Caco-2 (cell line): Measurements from ENCODE around the gene B3GLCT. TPM values are rescaled to one million over a fixed set of nuclear protein-coding genes. Genes with fewer than 3 reads are reported as not detected.

Experiments
- BruUV-seq: library from RNA; stranded (reverse); fragments of 400-500 nt; replicated peaks from 2 replicates; lab custom pipeline; 2021; lab: Mats Ljungman, UMichigan
- CTCF ChIA-PET: fragments of 300-600 bp; sonication (Branson Sonifier 250); formaldehyde crosslinking; loops from one replicate; lab custom pipeline; 2022; ENCODE audit warnings: antibody characterized with exemption; lab: Charles Lee
- POLR2A ChIA-PET: fragments of 300-600 bp; sonication (Branson Sonifier 250); formaldehyde crosslinking; loops from one replicate; lab custom pipeline; 2022; ENCODE audit warnings: antibody characterized with exemption; lab: Charles Lee
- DNase-seq, 2 experiments: peaks; one replicate each; pipeline versions ENCODE4 v3.0.0 to v3.0.0-alpha.2; 2020 to 2022
- H3K27me3 ChIP-seq: replicated peaks from 2 replicates; pipeline ENCODE4 v1.6.0; 2011; ENCODE audit warnings: low read length; ENCODE audit not compliant: control insufficient read depth, insufficient read depth
- H3K36me3 ChIP-seq: 2 replicates; pipeline ENCODE4 v1.5.1; 2011; ENCODE audit warnings: low read length; ENCODE audit not compliant: control insufficient read depth, insufficient read depth
- H3K4me1 ChIP-seq: fragments of 250-450 bp; sonication (Bioruptor Pico); 2 replicates; pipeline ENCODE4 v1.5.1; 2020; ENCODE audit warnings: mild to moderate bottlenecking
- H3K4me3 ChIP-seq: 2 replicates; pipeline ENCODE4 v1.5.1; 2011; ENCODE audit warnings: low read depth, mild to moderate bottlenecking, control low read depth, low read length
- H3K9me3 ChIP-seq: fragments of 250-450 bp; sonication (Bioruptor Pico); 2 replicates; pipeline ENCODE4 v1.5.1; 2020; ENCODE audit warnings: mild to moderate bottlenecking, moderate library complexity
- H3K27ac Mint-ChIP-seq: one replicate; pipeline ENCODE4 v1.8.0; 2022; ENCODE audit warnings: mixed read lengths; ENCODE audit not compliant: unreplicated experiment
- H3K27me3 Mint-ChIP-seq: one replicate; pipeline ENCODE4 v1.8.0; 2022; ENCODE audit warnings: mixed read lengths; ENCODE audit not compliant: insufficient read depth, unreplicated experiment
- H3K36me3 Mint-ChIP-seq: one replicate; pipeline ENCODE4 v1.8.0; 2022; ENCODE audit warnings: mild to moderate bottlenecking, mixed read lengths; ENCODE audit not compliant: insufficient read depth, unreplicated experiment
- H3K4me1 Mint-ChIP-seq: one replicate; pipeline ENCODE4 v1.8.0; 2022; ENCODE audit warnings: low read depth, mixed read lengths; ENCODE audit not compliant: unreplicated experiment
- H3K4me3 Mint-ChIP-seq: one replicate; pipeline ENCODE4 v1.8.0; 2022; ENCODE audit warnings: mild to moderate bottlenecking, moderate library complexity, mixed read lengths; ENCODE audit not compliant: unreplicated experiment
- H3K9me3 Mint-ChIP-seq: one replicate; pipeline ENCODE4 v1.8.0; 2022; ENCODE audit warnings: mixed read lengths; ENCODE audit not compliant: unreplicated experiment
- CTCF ChIP-seq, 2 experiments: fragments of 200-600 bp in 1 of 2; IDR thresholded peaks; 1 replicate in 1 of 2; 2 replicates in 1 of 2; pipeline versions ENCODE4 v1.5.1 to v1.8.0; 2011 to 2022; ENCODE audit warnings: antibody characterized with exemption in 1 of 2, control low read depth in 1 of 2, inconsistent platforms in 1 of 2, low read depth in 1 of 2, low read length in 1 of 2, mild to moderate bottlenecking in 1 of 2, moderate library complexity in 1 of 2; ENCODE audit not compliant: insufficient read depth in 1 of 2, severe bottlenecking in 1 of 2, unreplicated experiment in 1 of 2
- intact Hi-C: fragments of 100-400 bp; cut with micrococcal nuclease; formaldehyde crosslinking; loops from one replicate; pipeline ENCODE4 v1.10.0; 2022; ENCODE audit not compliant: unreplicated experiment
- total RNA-seq: library from RNA; stranded (reverse); gene quantifications from 2 replicates; pipeline ENCODE4 v1.2.3, GENCODE V29; 2022

The B3GLCT gene
- total RNA-seq, 1 experiment from 2014 or later: 4.5 TPM

- H3K9me3 ChIP-seq: no peaks in the 10 kb centered on the region
- peaks cover 21% of the 10 kb centered on the region for H3K4me1 Mint-ChIP-seq
- no peak overlapping the region for H3K4me3 Mint-ChIP-seq
- no peaks in the 10 kb centered on the region for H3K27me3 Mint-ChIP-seq
- H3K9me3 Mint-ChIP-seq: no peaks in the 10 kb centered on the region
- no peak overlapping the region for H3K4me3 ChIP-seq
- no peaks in the 10 kb centered on the region for H3K27me3 ChIP-seq
- no peak for DNase-seq
- ChIA-PET CTCF (interaction anchor here (0.5 to 0.6 kb wide), 2 partner anchors 27 to 992 kb away, joined by 3 to 4 read pairs; no protein-coding TSS in a partner anchor), POLR2A (no interaction called here)
- no TSS peak for BruUV-seq
- H3K4me1 ChIP-seq: no peaks in the 10 kb centered on the region; the same call in 1 of the 2 replicates
- no peaks in the 10 kb centered on the region for H3K36me3 Mint-ChIP-seq
- TF ChIP-seq CTCF (IDR thresholded peaks at IDR 0.05; ENCODE audit: insufficient read depth in 1 of 2, low read depth in 1 of 2, low read length in 1 of 2, severe bottlenecking in 1 of 2, unreplicated experiment in 1 of 2): no peak
- H3K27ac Mint-ChIP-seq: no peak overlapping the region
- H3K36me3 ChIP-seq: no peaks in the 10 kb centered on the region
- intact Hi-C loops: no loop called here
Measured at GRCh38 chr13:31224174-31224669, 24.4 kb downstream of the B3GLCT start.

GRCh38 chr13:31224963-31225559, 25.3 kb downstream of the B3GLCT start:
- H3K4me1 Mint-ChIP-seq: peaks cover 21% of the 10 kb centered on the region
- Histone ChIP-seq H3K4me1 (no peaks in the 10 kb centered on the region; the same call in 1 of the 2 replicates), H3K27me3 (no peaks in the 10 kb centered on the region), H3K36me3 (no peaks in the 10 kb centered on the region), H3K9me3 (no peaks in the 10 kb centered on the region), H3K4me3 (no peak overlapping the region)
- H3K27ac Mint-ChIP-seq: no peak overlapping the region
- ChIA-PET POLR2A (no interaction called here), CTCF (no interaction called here)
- no peaks in the 10 kb centered on the region for H3K27me3 Mint-ChIP-seq
- intact Hi-C loops: no loop called here
- BruUV-seq: no TSS peak
- no peak overlapping the region for H3K4me3 Mint-ChIP-seq
- H3K36me3 Mint-ChIP-seq: no peaks in the 10 kb centered on the region
- H3K9me3 Mint-ChIP-seq: no peaks in the 10 kb centered on the region
- TF ChIP-seq CTCF (IDR thresholded peaks at IDR 0.05; ENCODE audit: insufficient read depth in 1 of 2, low read depth in 1 of 2, low read length in 1 of 2, severe bottlenecking in 1 of 2, unreplicated experiment in 1 of 2): no peak
- DNase-seq: no peak

- H3K4me3 ChIP-seq: no peak overlapping the region
- POLR2A ChIA-PET: no interaction called here
- DNase-seq: no peak
- intact Hi-C loops: no loop called here
- Mint-ChIP-seq H3K4me1 (peaks cover 21% of the 10 kb centered on the region), H3K9me3 (no peaks in the 10 kb centered on the region), H3K4me3 (no peak overlapping the region), H3K36me3 (no peaks in the 10 kb centered on the region), H3K27me3 (no peaks in the 10 kb centered on the region), H3K27ac (no peak overlapping the region)
- H3K27me3 ChIP-seq: no peaks in the 10 kb centered on the region
- no peak for TF ChIP-seq CTCF (IDR thresholded peaks at IDR 0.05; ENCODE audit: insufficient read depth in 1 of 2, low read depth in 1 of 2, low read length in 1 of 2, severe bottlenecking in 1 of 2, unreplicated experiment in 1 of 2)
- no peaks in the 10 kb centered on the region for H3K36me3 ChIP-seq
- no peaks in the 10 kb centered on the region for H3K9me3 ChIP-seq
- CTCF ChIA-PET: no interaction called here
- no TSS peak for BruUV-seq
- no peaks in the 10 kb centered on the region; the same call in 1 of the 2 replicates for H3K4me1 ChIP-seq
Measured at GRCh38 chr13:31225998-31226675, 26.4 kb downstream of the B3GLCT start.
